Colonic mucosa (tissue), 4 donors: ENCODE measurements around the gene AATK. TPM values are rescaled to one million over a fixed set of nuclear protein-coding genes. Genes with fewer than 3 reads are reported as not detected.

Experiments used
- DNase-seq: peaks from one replicate; pipeline ENCODE4 v3.0.0-alpha.2; 2020
- H3K27ac ChIP-seq: fragments of 200-600 bp; one replicate; pipeline ENCODE4 v1.8.0; 2021
- H3K27me3 ChIP-seq: fragments of 200-600 bp; one replicate; pipeline ENCODE4 v1.8.0; 2021
- H3K36me3 ChIP-seq: fragments of 200-600 bp; one replicate; pipeline ENCODE4 v1.8.0; 2021
- H3K4me1 ChIP-seq: fragments of 200-600 bp; one replicate; pipeline ENCODE4 v1.8.0; 2021; ENCODE audit warnings: mild to moderate bottlenecking
- H3K4me3 ChIP-seq: fragments of 200-600 bp; one replicate; pipeline ENCODE4 v1.8.0; 2021
- H3K9ac ChIP-seq, 2 donors: one replicate each; pipeline ENCODE4 v1.7.0; 2013; ENCODE audit warnings: control low read depth in 2 of 2, low read depth in 2 of 2, low read length in 2 of 2
- H3K9me3 ChIP-seq: fragments of 200-600 bp; one replicate; pipeline ENCODE4 v1.8.0; 2021
- CTCF ChIP-seq: fragments of 200-600 bp; IDR thresholded peaks from one replicate; pipeline ENCODE4 v1.8.0; 2022; ENCODE audit warnings: antibody characterized with exemption, mild to moderate bottlenecking
- intact Hi-C: fragments of 100-400 bp; cut with DNase I; formaldehyde crosslinking; loops from one replicate; pipeline ENCODE4 v1.14.1; 2022
- microRNA-seq: library from miRNA; unstranded; fragments of <30 nt; microRNA quantifications from one replicate; pipeline ENCODE4, GENCODE V29; 2019
- total RNA-seq, 2 donors: library from RNA; stranded (reverse); fragmentation: NEBNext Ultra II Directional in 1 of 2; extraction: Animal tissue kit (Norgen Biotek cat#: 25700) in 1 of 2; gene quantifications; one replicate each; pipeline ENCODE4 v1.2.1, GENCODE V29; 2021
- donor health status: healthy.
- donor health status: DM: no; HTN: no; CAD: no.
- donor health status: DM: no; HTN: no; CAD: no.

AATK gene
- total RNA-seq, 2 donors from 2014 or later: 9.1 to 13.3 TPM

- no peaks in the 10 kb centered on the region for H3K27me3 ChIP-seq
- H3K27ac ChIP-seq: no peak overlapping the region
- intact Hi-C loops: no loop called here
- no peak for DNase-seq
- no peaks in the 10 kb centered on the region for H3K9me3 ChIP-seq
- no peaks in the 10 kb centered on the region for H3K36me3 ChIP-seq
- peaks cover 6% of the 10 kb centered on the region for H3K4me1 ChIP-seq
- H3K9ac ChIP-seq: no peak overlapping the region
- TF ChIP-seq CTCF: no peak
- no peak overlapping the region for H3K4me3 ChIP-seq
These were observed 96.8 kb downstream of the AATK start for GRCh38 chr17:81069135-81069645.

GRCh38 chr17:81068411-81069134 lies 97.4 kb downstream of the AATK start:
- Histone ChIP-seq H3K4me1 (peaks cover 6% of the 10 kb centered on the region), H3K4me3 (no peak overlapping the region), H3K36me3 (no peaks in the 10 kb centered on the region), H3K27me3 (no peaks in the 10 kb centered on the region), H3K27ac (no peak overlapping the region), H3K9ac (no peak overlapping the region), H3K9me3 (no peaks in the 10 kb centered on the region)
- intact Hi-C loops: no loop called here
- TF ChIP-seq CTCF: no peak
- DNase-seq: no peak

- H3K27ac ChIP-seq: no peak overlapping the region
- no peak for DNase-seq
- no peaks in the 10 kb centered on the region for H3K27me3 ChIP-seq
- H3K36me3 ChIP-seq: no peaks in the 10 kb centered on the region
- H3K9ac ChIP-seq: no peak overlapping the region
- peaks cover 6% of the 10 kb centered on the region for H3K4me1 ChIP-seq
- intact Hi-C loops: no loop called here
- no peaks in the 10 kb centered on the region for H3K9me3 ChIP-seq
- TF ChIP-seq CTCF: no peak
- no peak overlapping the region for H3K4me3 ChIP-seq
These were observed 98.6 kb downstream of the AATK start for GRCh38 chr17:81067391-81067811.

Small RNA genes lying within 50 kb of the gene (microRNA-seq; reads per million reads assigned to microRNA genes)
- not detected for gene MIR1250
- not detected for gene MIR3065
- not detected for gene MIR338
- gene MIR657: not detected

Other genes with a start within 250 kb of the AATK start
- gene CHMP6, start 174.4 kb downstream of the AATK start, total RNA-seq: 10 to 100 TPM; 29.1 to 43.5 TPM
- gene BAIAP2, start 131.1 kb downstream of the AATK start, total RNA-seq: 10 to 100 TPM; 14.7 to 22.7 TPM
- gene PVALEF, start 714 bp downstream of the AATK start, total RNA-seq: not detected
- gene CEP131, start 56.7 kb upstream of the AATK start, total RNA-seq: 10 to 100 TPM in 1 of 2 donors, 1 to 10 TPM in 1; 4.3 to 15.0 TPM
- 10 to 100 TPM; 29.3 to 46.7 TPM for gene TEPSIN, start 72.8 kb upstream of the AATK start, total RNA-seq
- gene NDUFAF8, start 73.1 kb upstream of the AATK start, total RNA-seq: 10 to 100 TPM; 22.4 to 58.2 TPM
- gene SLC38A10, start 129.1 kb upstream of the AATK start, total RNA-seq: 100 to 1,000 TPM in 1 of 2 donors, 10 to 100 TPM in 1; 67.5 to 139 TPM
- 10 to 100 TPM; 12.5 to 26.3 TPM for gene BAHCC1, start 229.2 kb upstream of the AATK start, total RNA-seq